ENCODE data around the gene PES1.
"Not testable (repeated sequence)": the region's sequence is repeated elsewhere in the genome, so short reads cannot be mapped to it uniquely, and the experiment has no call there.

Gene PES1

DNA sequence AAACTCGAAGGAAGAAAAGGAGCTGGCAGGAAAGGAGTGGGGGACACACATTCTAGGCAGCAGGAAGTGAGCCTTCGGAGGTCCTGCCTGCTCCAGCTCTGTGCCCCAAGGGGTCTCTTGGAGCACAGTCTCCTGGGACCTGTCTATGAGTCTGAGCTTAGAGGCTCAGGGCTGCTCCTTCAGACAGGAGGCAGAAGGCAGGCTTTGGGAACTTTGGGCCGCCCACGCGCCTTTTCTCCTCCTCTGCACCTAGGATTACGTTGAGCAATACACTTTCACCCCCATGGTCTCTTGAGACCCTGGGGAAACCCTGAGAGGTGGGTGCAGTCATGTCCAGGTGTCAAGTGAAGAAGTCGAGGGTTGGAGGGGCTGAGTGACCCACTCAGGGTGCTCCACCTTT, 16.2 kb upstream of the PES1 start:
- no peak for DNase-seq

DNA sequence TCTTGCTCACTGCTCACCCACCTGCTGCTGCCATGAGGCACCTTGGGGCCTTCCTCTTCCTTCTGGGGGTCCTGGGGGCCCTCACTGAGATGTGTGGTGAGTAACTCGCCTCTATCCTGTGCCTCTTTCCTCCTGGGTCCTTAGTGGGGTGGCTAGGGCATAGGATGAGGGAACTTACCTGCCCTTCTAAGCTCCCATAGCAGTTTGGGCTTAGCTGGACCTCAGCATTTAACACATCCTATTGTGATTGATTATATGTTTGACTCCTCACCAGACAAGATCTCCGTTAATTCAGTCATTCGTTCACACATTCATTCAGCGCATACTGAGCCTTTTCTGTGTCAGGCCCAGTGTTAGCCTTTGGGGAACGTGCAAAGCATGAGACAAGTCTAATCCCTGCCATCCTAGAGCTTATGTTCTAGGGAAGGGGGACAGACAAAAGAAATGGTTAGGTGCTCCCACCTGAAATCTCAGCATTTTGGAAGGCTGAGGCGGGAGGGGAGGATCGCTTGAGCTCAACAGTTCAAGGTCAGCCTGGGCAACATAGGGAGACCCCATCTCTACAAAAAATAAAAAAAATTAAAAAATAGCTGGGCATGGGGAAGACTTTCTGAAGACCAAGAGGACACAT, 15.7 kb upstream of the PES1 start:
- no peak for DNase-seq

DNA sequence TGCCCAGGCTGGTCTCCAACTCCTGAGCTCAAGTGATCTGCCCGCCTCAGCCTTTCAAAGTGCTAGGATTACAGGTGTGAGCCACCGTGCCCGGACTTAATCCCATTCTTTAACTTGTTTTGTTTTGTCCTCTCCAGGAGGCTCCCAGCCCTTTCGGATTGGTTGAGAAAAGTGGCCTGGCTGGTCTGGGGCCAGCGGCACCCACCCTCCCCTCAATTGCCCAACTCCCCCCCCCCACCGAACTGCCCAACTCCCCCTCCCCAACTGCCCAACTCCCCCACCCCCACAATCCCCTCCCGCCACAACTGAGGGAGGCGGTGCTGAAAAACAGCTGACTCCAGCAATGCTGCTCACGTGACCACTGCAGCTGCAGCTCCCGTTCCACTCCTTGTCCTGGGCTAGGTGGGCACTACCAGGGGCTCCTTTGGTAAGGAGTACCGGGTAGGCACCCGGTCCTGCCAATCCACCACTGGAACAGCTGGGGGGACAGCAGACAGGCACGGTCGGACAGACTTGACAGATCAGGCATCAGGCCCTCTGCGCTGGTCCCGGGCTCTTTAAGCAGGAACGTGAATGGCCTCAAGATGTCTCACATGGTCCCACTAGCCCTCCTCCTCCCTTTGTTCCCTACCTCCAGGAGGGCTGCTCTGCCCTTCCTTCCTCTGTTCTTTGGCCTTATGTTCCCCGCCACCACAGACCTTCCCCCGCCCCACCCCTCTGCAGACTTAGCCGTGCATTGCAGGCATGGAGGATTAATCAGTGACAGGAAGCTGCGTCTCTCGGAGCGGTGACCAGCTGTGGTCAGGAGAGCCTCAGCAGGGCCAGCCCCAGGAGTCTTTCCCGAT, 15.0 kb upstream of the PES1 start, which contains the start of gene TCN2:
Gene TCN2 (plus strand): TSS at position 720 of the 845 bp plus-strand sequence. CDS start 158 bp downstream, outside the sequence.
- peak; percentile 74 to 76 for DNase-seq

DNA sequence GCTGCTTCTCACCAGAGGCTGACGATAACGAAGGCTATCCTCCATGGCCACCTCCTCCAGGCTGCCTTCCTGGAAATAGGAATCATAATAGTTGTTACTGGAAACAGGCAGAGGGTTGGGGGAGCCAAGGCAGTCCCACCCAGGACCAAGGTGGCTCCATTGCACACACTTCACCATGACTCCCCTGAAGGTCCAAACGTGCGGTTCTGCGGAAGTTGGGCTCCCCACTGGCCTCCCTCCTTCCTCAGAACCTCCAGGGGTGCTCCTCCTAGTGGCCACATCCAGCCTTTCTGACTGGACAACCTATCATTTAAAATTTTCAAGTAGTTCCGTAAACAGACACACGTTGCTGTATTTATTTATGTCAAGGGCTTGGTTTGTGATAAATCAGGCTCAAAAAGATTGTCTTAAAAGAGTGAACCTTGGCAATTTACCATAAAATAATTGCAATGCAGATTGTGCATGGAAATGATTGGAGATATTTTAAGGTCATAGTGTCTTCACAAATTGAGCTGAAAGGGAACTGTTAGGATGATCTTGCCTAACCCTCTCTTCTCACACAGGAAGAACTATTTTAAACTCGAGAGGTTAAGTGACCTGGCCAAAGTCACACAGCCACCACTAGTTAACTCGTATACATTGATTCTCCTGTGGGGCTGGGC, 13.9 kb upstream of the PES1 start:
- peak in 1 of 2 donors; percentile 25 for DNase-seq

DNA sequence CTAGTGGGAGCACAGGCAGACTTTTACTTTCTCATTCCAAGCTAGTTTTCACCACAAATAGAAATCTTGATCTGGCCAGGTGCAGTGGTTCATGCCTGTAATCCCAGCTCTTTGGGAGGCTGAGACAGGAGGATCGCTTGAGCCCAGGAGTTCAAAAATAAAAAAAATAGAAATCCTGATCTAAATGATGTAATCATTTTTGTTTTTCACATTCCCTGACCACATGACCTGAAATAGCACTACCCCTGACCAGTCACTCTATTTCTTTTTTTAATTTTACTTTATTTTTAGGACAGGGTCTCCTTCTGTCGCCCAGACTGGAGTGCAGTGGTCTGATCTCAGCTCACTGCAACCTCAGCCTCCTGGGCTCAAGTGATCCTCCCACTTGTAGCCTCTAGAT, 13.0 kb upstream of the PES1 start:
- DNase-seq: no peak

DNA sequence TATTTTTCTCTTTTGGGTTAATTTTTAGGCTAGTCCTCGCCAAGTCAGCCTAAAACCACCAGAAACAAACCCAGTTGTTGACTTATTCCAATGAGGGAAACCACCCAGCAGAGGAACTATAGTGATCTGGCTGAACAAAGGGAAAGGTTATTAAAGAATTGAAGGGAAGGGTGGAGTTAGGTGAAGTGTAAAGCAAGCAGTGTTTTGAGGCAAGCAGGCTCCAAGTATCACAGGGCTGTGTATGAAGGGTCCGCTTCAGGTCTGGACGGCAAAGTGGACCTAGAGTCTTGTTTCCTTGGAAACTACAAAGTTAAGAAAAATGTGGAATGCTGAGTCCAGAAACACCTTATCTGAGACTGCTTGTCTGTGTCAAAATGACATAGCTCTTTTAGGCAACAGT, 12.1 kb upstream of the PES1 start:
- DNase-seq: no peak

DNA sequence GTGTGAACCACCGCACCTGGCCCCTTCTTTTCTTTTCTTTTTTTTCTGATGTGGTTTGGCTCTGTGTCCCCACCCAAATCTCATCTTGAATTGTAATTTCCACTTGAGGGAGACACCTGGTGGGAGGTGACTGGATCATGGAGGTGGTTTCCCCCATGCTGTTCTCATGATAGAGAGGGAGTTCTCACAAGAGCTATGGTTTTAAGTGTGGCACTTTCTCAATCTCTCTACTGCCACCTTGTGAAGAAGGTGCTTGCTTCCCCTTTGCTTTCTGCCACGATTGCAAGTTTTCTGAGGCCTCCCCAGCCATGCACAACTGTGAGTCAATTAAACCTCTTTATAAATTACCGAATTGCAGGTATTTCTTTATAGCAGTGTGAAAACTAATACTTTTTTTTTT, 10.3 kb upstream of the PES1 start:
- DNase-seq: no peak

DNA sequence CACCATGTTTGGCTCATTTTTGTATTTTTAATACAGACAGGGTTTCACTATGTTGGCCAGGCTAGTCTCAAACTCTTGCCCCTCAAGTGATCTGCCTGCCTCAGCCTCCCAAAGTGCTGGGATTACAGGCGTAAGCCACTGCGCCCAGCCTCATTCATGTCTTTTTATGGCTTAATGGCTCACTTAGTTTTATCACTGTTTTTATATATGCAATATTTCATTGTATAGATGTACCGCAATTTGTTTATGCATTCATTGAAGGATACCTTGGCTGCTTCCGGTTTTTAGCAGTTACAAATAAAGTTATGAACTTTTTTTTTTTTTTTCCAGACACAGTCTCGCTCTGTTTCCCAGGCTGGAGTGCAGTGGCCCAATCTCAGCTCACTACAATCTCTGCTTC, 9.8 kb upstream of the PES1 start:
- DNase-seq: no peak

DNA sequence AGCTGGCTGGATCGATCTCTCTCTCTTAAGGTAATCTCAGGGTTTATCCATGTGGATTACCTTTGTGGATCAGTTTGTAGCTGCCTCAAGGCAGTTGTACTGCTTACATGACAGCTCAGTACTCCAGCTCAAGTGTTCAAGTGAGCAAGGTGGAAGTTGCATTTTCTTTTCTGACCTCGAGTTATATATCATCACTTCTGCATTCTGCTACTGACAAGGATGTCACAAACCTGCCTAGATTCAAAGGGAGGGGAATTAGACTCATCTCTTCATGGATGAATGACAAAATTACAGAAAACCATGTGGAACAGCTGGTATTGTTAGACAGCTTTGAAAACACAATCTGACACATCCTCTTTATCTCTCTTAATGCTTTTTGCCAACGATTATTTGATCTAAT, 9.2 kb upstream of the PES1 start:
- no peak for DNase-seq

DNA sequence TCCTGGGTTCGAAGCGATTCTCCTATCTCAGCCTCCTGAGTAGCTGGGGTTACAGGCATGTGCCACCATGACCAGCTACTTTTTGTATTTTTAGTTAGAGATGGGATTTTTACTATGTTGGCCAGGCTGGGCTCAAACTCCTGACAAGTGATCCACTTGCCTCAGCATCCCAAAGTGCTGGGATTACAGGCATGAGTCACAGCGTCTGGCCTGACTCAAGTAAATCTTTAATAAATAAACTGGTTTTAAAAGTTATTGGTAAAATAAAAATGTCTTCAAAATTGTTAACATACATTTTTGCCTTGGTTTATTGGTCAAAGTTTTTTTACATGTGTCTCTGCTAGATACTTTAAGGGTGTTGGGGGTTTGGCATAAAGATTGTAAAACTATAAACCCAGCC, 7.3 kb upstream of the PES1 start:
- DNase-seq: no peak

DNA sequence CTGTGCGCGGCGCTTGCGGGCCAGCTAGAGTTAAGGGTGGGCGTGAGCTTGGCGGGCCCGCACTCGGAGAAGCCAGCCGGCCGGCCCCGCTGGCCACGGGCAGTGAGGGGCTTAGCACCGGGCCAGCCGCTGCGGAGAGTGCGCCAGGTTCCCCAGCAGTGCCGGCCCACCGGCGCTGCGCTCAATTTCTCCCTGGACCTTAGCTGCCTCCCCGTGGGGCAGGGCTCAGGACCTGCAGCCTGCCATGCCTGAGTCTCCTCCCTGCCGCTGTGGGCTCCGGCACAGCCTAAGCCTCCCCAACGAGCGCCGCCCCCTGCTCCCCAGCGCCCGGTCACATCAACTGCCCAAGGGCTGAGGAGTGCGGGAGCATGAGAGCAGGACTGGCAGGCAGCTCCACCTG, 5.2 kb upstream of the PES1 start:
- DNase-seq: no peak

DNA sequence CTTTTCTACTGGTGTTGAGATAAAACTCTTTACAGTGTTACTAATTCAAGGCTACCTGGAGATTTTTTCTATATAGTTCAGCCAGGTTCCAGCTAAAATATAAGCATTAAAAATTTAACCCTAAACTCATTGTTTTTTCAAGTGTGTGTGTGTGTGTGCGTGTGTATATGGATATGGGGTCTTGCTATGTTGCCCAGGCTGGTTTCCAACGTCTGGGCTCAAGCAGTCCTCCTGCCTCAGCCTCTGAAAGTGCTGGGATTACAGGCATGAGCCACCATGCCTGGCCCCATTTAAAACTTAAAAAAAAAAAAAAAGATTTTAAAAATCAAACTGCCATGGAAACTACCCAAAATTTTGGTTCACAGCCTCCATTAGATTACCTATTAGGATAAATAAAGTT, 4.5 kb upstream of the PES1 start:
- no peak for DNase-seq

DNA sequence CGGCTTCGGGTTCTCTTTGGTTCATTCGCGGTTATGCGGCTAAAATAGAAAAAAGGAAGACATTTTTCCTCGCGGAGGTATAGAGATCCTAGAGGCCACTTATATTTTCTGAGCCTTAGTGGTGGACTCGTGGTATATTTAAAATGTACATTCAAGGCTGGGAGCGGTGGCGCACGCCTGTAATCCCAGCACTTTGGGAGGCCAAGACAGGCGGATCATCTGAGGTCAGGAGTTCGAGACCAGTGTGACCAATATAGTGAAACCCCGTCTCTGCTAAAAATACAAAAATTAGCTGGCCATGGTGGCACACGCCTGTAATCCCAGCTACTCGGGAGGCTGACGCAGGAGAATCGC, 627 bp upstream of the PES1 start:
- DNase-seq: not testable (repeated sequence)

DNA sequence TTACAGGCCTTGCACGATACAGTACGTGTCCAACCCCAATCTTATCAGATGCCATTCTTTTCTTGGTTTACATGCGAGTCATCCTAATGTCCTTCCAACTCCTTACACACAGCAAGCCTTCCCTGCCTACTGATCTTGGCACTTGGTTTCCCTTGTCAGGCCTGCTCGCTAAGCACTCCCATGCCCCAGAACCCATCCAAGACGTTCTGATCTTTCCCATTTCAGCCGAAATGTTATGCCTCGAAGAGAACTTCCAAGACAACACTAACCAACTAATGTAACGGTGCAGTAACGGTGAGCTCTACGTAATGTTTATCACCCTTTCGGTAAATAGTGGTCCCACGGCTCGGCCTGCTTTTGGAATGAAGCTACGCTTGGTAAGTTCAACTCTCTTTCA, 521 bp downstream of the PES1 start:
- DNase-seq: no peak

DNA sequence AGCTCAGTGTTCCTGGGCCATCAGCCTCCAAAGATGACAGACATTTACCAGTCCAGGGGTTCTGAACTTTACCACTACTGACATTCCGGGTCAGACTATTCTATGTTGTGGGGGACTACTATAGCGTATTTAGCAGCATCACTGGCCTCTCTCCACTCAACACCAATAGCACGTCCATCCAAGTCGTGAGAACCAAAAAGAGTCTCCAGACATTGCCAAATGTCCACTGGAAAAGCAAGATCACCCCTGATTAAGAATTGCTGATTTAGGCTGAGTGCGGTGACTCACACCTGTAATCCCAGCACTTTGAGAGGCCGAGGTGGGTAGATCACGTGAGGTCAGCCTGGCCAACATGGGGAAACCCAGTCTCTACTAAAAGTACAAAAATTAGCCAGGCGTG, 5.3 kb downstream of the PES1 start:
- DNase-seq: no peak

DNA sequence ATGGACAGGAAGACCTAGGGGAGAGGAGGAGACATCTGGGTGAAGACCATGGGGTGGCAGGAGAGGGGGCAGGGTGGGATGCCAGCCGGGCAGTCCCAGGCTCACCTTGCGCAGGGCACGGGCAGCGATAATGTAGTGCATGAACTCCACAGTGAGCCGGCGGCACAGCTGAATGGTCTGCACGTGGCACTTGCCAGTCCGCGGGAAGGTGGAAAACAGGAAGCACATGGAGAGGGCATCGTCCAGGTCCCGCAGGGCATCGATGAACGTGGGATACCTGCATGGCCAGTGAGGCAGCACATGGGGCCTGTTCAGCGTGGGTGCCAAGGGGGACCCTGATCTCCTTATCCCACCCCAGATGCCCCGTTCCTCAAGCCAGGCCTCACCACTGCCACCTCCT, 7.3 kb downstream of the PES1 start:
- DNase-seq: no peak

DNA sequence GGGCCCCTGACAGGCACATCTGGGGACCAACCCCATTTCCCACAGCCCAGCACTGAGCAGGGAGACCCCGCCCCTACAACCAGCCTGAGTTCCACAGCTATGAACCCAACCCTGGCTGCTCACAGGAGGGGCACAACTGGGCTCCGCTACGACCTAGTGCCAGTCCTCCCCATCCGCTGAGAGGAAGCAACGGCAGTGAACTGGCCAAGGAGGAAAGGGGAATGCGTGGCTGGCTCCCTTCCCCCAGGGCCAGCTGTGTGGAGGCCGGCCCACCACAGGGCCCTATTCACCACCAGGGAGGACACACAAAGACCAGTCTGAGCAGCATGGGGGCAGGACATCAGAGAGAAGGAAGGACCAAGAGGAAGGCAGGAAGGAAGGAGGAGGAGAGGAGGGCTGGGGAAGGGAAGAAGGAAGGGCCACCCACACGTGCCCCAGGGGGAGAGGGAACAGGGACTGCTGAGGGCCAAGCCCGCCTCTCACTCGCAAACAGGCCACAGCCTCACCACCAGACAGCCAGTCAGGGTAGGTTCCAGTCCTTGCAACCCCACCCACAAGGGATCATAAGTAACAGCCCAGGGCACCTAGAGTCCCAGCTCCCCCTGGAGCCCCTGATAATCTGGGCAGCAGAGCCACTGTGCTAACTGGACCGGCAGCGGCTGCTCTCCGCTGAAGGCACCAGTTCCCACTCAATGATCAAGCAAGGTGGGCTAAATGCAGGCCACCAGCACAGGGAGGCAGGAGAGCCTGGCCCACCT, 8.7 kb downstream of the PES1 start:
- peak in 1 of 2 donors; percentile 59 for DNase-seq

DNA sequence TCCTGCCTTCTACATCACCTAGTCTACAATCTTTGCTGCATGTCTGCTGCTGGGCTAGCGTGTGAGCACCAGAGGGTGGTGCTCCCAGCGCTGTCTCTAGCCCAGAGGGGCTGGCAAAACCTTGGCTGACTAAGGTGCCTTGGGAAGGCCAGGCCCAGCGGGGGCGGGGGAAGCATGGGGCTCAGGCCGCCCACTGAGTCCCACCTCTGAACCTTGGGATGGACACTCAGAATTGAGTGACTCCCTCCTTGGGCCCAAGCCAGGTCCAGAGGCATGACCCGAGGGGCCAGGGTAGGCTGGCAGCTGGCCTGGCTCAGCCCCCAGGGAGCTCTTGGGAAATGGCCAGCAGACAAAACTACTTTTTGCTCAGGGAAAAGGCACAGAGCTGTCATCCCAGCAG, 9.7 kb downstream of the PES1 start:
- DNase-seq: no peak

DNA sequence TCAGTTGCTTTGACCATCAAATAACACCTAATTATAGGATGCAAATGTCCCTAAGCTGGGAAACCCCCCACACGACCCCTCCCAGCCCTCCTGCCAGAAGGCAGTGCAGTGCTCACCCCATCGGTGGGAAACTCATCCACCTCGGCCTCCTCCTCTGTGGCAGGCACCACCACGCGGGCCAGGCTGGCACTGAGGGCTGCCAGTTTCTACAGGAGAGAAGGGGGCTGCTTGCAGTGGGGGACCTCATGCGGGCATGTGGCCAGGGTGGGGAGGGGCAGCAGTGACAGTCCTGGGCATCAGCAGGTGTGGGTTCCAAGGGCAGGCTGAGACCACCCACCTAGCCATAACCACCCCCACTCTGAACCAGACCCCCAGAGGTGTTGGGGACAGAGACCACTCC, 10.8 kb downstream of the PES1 start:
- no peak for DNase-seq

DNA sequence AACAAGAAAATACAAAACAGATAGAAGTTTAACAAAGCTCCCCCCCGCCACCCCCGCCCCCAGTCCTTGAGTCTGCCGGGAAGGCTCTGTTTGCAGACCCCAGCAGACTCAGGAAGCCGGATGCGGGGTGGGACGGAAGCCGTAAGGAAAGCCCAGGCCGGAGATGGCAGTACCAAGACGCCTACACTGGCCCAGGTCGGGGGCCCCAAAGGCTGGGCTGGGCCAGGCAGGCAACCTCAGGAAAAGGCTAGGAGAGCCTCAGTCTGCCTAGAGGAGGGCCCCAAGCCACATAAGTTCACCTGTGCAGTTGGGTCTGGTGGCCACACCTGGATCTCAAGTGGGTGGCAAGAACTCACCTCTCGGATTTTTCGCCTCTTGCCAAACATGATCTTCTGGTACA, 13.2 kb downstream of the PES1 start:
- no peak for DNase-seq

DNA sequence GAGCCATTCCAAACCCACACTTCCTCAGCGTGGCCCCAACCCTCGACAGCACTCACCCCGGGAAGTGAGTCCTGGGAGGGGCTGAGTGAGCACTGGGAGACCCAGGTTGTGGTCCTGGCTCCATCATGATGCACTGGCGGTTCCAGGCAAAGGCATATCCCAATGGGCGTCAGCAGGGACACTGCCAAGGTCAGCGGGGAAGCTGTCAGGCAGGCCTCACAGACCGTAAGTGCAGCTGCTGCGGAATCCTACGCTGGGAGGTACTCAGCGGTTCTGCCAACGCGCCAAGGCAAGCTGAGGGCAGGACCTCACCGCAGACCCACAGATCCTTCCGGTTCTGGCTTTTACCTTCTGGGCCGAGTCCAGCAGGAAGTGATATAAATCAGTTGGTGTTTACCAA, 15.9 kb downstream of the PES1 start:
- no peak for DNase-seq

DNA sequence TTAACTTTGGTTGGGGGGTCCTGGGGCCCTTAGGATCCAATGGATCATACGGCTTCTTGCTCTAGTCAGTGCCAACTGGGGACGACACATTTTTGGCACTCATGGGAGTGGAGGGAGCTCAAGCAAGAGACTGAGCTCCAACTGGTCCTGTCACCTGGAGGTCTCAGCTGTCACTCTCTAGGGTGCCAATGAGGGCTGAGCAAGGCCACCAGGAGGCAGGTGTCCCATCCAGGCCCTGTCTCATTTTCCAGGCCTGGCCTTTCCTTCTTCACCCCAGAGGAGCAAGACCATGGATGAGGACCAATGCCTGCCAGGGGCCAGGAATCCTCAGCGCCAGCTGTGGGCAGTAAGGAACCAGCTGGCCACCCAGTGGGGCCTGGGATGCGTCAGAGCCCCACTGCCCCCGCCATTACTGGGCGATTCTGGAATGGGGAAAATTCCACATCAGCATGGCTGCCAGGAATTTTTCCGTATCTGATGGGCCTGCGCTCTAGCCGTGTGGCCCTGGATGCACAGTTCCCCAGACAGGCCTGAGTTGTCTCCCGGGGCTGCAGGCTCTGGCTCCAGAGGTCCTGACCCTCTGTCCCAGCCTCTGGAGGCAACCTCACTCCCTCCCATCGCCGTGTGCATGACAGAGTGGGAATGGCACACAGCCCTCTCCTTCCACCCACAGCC, 16.6 kb downstream of the PES1 start:
- DNase-seq: peak in 1 of 2 donors; percentile 72
